Activated T-cell treated with anti-CD3 and anti-CD28 coated beads, Interleukin-2, amount 50 U/mL, for 24 hours (primary cell): ENCODE data around the gene SCFD2.
"Not testable (repeated sequence)": the region's sequence is repeated elsewhere in the genome, so short reads cannot be mapped to it uniquely, and the experiment has no call there.

ENCODE experiments used
- DNase-seq: peaks from one replicate; pipeline ENCODE4 v3.0.0-alpha.2; 2020
- H3K27ac Mint-ChIP-seq: 2 replicates; pipeline ENCODE4 v1.8.0; 2020; ENCODE audit warnings: mild to moderate bottlenecking, mixed read lengths
- H3K27me3 Mint-ChIP-seq: 2 replicates; pipeline ENCODE4 v1.8.0; 2020; ENCODE audit warnings: mixed read lengths
- H3K36me3 Mint-ChIP-seq: 2 replicates; pipeline ENCODE4 v1.8.0; 2020; ENCODE audit warnings: low read depth, mixed read lengths
- H3K4me1 Mint-ChIP-seq: 2 replicates; pipeline ENCODE4 v1.8.0; 2020; ENCODE audit warnings: low read depth, mixed read lengths
- H3K4me3 Mint-ChIP-seq: 2 replicates; pipeline ENCODE4 v1.8.0; 2020; ENCODE audit warnings: mild to moderate bottlenecking, moderate library complexity, mixed read lengths
- H3K9me3 Mint-ChIP-seq: 2 replicates; pipeline ENCODE4 v1.8.0; 2020; ENCODE audit warnings: mixed read lengths

The SCFD2 gene

DNA sequence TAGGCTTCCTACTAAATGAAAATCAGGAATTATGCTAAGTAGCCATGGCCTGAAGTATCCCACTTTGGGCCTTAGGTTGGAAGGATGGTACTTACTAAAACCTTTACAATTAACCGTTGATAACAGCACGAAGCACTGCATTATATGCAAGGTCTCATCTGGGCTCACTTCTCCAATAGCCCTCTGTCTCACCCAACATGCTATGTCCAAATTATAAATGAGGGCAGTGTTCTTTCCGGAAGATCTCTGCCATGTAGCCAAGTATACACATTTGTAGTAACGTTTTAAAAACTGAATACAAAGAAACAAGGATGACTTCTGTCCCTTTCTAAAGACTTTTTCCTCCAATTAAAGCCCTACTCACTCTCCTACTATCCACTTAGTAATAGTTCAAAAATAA lies 51.6 kb downstream of the SCFD2 start:
- no peak overlapping the region for H3K27ac Mint-ChIP-seq
- H3K9me3 Mint-ChIP-seq = no peaks in the 10 kb centered on the region
- H3K4me1 Mint-ChIP-seq = peaks cover 31% of the 10 kb centered on the region
- no peak overlapping the region for H3K4me3 Mint-ChIP-seq
- peaks cover 54% of the 10 kb centered on the region for H3K36me3 Mint-ChIP-seq
- DNase-seq = no peak
- no peaks in the 10 kb centered on the region for H3K27me3 Mint-ChIP-seq

DNA sequence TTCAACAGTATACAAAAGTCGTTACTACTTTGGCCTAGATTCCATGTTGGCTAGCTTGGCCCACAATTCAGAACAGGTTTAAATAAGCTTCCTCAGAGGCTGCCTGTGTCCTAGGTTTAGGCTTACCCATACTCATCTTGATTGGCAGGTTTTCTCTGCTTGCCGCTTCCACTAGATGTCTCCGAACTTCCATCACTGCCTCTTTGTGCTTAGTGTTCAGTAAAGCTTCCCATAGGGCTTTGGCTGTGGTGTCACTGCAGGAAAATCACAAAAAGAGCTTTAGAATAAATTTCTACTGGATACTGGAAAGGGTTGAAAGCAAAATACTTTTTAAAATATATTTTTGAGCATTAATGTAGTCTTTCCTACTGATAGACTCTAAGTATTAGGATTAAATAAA lies 52.4 kb downstream of the SCFD2 start:
- H3K27me3 Mint-ChIP-seq = no peaks in the 10 kb centered on the region
- DNase-seq = no peak
- H3K27ac Mint-ChIP-seq = no peak overlapping the region
- H3K36me3 Mint-ChIP-seq = peaks cover 61% of the 10 kb centered on the region
- peaks cover 33% of the 10 kb centered on the region for H3K4me1 Mint-ChIP-seq
- H3K4me3 Mint-ChIP-seq = no peak overlapping the region
- no peaks in the 10 kb centered on the region for H3K9me3 Mint-ChIP-seq

DNA sequence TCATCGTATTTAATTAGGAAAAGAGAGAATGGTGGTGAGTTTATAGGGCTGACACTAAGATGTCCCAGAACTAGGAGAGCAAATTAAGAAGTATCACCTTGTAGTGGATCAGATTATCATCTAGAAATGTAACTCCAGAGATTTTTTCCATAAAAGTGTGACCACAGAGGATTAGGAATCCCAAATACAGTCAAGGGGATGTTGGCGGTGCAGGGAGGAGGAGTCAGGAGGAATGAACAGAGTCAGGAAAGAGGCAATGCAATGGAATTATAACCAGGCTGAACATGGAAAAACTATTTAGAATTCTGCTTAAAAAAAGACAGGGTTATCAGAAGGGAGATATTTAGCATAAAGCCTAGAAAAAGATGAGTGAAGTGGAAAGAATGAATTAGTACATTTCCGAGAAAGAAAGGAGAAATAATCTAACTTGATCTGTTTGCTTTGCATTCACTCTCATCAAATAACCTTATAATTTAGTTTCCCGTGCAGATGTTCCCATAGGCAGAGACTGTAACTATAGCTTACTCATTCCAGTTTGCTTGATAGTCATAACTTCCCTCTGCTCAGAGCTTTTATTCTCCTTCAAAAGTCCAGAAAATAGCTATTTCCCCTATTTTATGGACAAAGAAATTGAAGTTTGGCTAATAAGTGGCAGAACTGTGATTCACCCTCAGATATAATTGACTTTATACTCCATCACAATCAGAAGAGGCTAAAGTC lies 56.4 kb downstream of the SCFD2 start:
- DNase-seq = no peak
- no peak overlapping the region for H3K27ac Mint-ChIP-seq
- H3K27me3 Mint-ChIP-seq = no peaks in the 10 kb centered on the region
- H3K4me1 Mint-ChIP-seq = peaks cover 15% of the 10 kb centered on the region
- peaks cover 88% of the 10 kb centered on the region for H3K36me3 Mint-ChIP-seq
- H3K4me3 Mint-ChIP-seq = no peak overlapping the region
- H3K9me3 Mint-ChIP-seq = peaks cover 12% of the 10 kb centered on the region

GRCh38 chr4:53307819-53308780 lies 57.8 kb downstream of the SCFD2 start:
- peaks cover 20% of the 10 kb centered on the region for H3K9me3 Mint-ChIP-seq
- peaks cover 90% of the 10 kb centered on the region for H3K36me3 Mint-ChIP-seq
- H3K27me3 Mint-ChIP-seq = no peaks in the 10 kb centered on the region
- H3K4me1 Mint-ChIP-seq = peaks cover 16% of the 10 kb centered on the region
- no peak overlapping the region for H3K4me3 Mint-ChIP-seq
- H3K27ac Mint-ChIP-seq = no peak overlapping the region
- DNase-seq = no peak

DNA sequence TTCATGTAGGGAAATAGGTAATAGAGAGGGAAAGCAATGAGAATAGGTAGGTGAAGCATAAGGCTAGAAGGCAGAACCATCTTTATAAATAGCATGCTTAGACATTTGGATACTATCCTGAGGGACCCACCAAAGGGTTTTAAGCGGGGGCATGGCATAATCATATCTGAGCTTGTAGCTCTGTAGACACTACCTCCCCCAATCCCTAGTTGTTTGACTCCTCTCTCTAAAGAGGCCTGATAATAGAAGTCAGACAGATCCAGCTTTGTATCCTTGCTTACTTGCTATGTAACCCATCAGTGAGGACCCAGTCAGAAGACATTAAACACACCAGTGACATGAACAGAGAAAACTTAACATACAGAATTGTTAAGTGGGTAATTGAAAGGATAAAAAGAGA lies 58.7 kb downstream of the SCFD2 start:
- H3K27ac Mint-ChIP-seq = no peak overlapping the region
- H3K4me1 Mint-ChIP-seq = peaks cover 16% of the 10 kb centered on the region
- H3K27me3 Mint-ChIP-seq = no peaks in the 10 kb centered on the region
- no peak overlapping the region for H3K4me3 Mint-ChIP-seq
- peaks cover 22% of the 10 kb centered on the region for H3K9me3 Mint-ChIP-seq
- no peak for DNase-seq
- peaks cover 90% of the 10 kb centered on the region for H3K36me3 Mint-ChIP-seq

DNA sequence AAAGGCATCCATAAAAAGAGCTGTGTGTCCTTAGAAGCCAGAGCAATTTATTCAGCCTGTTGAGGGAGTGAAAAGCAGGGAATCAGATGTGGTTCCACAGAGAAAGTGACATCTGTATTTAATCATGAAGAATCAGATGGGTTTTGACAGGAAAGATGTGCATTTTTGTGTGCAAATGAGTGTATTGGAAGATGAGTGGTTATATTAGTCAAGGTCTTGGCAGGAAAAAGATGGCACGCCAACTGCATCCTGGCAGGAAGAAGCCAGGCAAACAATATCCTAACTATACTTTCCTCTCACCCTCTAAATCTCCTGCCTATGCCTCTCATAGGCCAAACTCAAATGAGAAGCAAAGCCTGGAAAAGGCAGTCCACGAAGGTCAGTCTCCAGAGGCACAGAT lies 59.1 kb downstream of the SCFD2 start:
- H3K27me3 Mint-ChIP-seq = no peaks in the 10 kb centered on the region
- no peak for DNase-seq
- no peak overlapping the region for H3K27ac Mint-ChIP-seq
- peaks cover 88% of the 10 kb centered on the region for H3K36me3 Mint-ChIP-seq
- H3K4me1 Mint-ChIP-seq = peaks cover 16% of the 10 kb centered on the region
- no peak overlapping the region for H3K4me3 Mint-ChIP-seq
- peaks cover 22% of the 10 kb centered on the region for H3K9me3 Mint-ChIP-seq

DNA sequence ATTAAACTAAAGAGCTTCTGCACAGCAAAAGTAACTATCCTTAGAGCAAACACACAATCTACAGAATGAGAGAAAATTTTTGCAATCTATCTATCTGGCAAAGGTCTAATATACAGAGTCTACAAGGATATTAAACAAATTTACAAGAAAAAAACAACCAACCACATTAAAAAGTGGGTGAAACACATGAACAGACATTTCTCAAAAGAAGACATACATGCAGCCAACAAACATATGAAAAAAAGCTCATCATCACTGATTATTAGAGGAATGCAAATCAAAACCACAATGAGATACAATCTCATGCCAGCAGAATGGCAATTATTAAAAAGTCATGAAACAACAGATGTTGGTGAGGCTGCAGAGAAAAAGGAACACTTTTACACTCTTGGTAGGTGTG lies 73.7 kb downstream of the SCFD2 start:
- not testable (repeated sequence) for H3K27ac Mint-ChIP-seq, H3K27me3 Mint-ChIP-seq, DNase-seq, H3K4me1 Mint-ChIP-seq, H3K4me3 Mint-ChIP-seq
- Mint-ChIP-seq H3K36me3 (peaks cover 54% of the 10 kb centered on the region), H3K9me3 (peaks cover 51% of the 10 kb centered on the region)

- Mint-ChIP-seq H3K27ac (no peak overlapping the region), H3K36me3 (peaks cover 58% of the 10 kb centered on the region), H3K4me3 (no peak overlapping the region), H3K4me1 (peaks cover 7% of the 10 kb centered on the region), H3K9me3 (peaks cover 3% of the 10 kb centered on the region), H3K27me3 (no peaks in the 10 kb centered on the region)
- DNase-seq = no peak
Observed at GRCh38 chr4:53281438-53281837, 84.4 kb downstream of the SCFD2 start.

GRCh38 chr4:53280846-53281245 lies 85.0 kb downstream of the SCFD2 start:
- peaks cover 60% of the 10 kb centered on the region for H3K36me3 Mint-ChIP-seq
- H3K4me3 Mint-ChIP-seq = no peak overlapping the region
- H3K4me1 Mint-ChIP-seq = peaks cover 8% of the 10 kb centered on the region
- peaks cover 3% of the 10 kb centered on the region for H3K9me3 Mint-ChIP-seq
- H3K27me3 Mint-ChIP-seq = no peaks in the 10 kb centered on the region
- no peak overlapping the region for H3K27ac Mint-ChIP-seq
- DNase-seq = no peak

- no peak overlapping the region for H3K4me3 Mint-ChIP-seq
- H3K36me3 Mint-ChIP-seq = peaks cover 67% of the 10 kb centered on the region
- no peak overlapping the region for H3K27ac Mint-ChIP-seq
- no peaks in the 10 kb centered on the region for H3K27me3 Mint-ChIP-seq
- no peak for DNase-seq
- H3K4me1 Mint-ChIP-seq = peaks cover 6% of the 10 kb centered on the region
- H3K9me3 Mint-ChIP-seq = no peaks in the 10 kb centered on the region
Observed at GRCh38 chr4:53274609-53275268, 91.1 kb downstream of the SCFD2 start.

DNA sequence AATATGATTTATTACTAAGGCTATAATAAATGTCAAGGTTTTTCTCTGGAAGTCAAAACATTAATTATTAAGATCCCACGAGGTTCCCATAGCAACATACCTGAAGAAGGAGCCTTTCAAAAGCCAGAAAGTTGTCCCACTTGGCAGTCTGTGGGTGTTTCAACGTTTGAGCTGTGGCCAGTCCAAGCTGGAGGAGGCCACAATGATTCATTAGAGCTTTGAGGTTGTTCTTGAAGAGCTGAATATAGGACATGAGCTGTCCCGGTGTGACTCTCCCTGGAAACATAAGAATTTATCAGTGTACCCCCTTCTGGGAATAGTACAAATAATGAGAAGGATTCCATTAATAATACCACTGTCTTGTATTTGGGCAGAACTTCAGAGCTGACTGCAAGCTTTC lies 92.1 kb downstream of the SCFD2 start:
- Mint-ChIP-seq H3K36me3 (peaks cover 67% of the 10 kb centered on the region), H3K27ac (no peak overlapping the region), H3K9me3 (no peaks in the 10 kb centered on the region), H3K4me3 (no peak overlapping the region), H3K27me3 (no peaks in the 10 kb centered on the region), H3K4me1 (peaks cover 6% of the 10 kb centered on the region)
- no peak for DNase-seq

GRCh38 chr4:53267026-53267425 lies 98.8 kb downstream of the SCFD2 start:
- no peak for DNase-seq
- no peak overlapping the region for H3K27ac Mint-ChIP-seq
- H3K27me3 Mint-ChIP-seq = no peaks in the 10 kb centered on the region
- no peaks in the 10 kb centered on the region for H3K4me1 Mint-ChIP-seq
- H3K36me3 Mint-ChIP-seq = peaks cover 67% of the 10 kb centered on the region
- H3K4me3 Mint-ChIP-seq = no peak overlapping the region
- peaks cover 22% of the 10 kb centered on the region for H3K9me3 Mint-ChIP-seq

GRCh38 chr4:53255986-53256385 lies 109.9 kb downstream of the SCFD2 start:
- H3K27ac Mint-ChIP-seq, DNase-seq, H3K4me1 Mint-ChIP-seq, H3K4me3 Mint-ChIP-seq, H3K27me3 Mint-ChIP-seq: not testable (repeated sequence)
- H3K9me3 Mint-ChIP-seq = peaks cover 33% of the 10 kb centered on the region
- H3K36me3 Mint-ChIP-seq = peaks cover 34% of the 10 kb centered on the region

DNA sequence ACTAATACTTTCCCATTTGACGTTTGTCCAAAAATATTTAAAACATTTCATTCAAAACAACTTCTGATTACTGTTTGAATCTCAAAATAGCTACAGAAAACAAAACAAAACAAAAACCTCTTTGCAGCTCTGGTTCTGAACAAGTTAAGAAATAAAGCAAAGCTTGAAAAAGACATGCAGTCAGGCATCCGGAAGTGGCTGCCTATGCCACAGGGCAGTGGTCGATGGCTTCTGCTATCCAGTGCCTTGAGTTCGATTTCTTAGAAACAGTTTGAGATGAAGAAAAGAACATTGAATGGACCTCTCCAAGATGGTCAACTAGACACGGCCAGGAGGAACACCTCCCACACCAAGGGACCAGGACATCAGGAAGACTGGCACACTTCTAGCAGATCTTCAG lies 125.3 kb downstream of the SCFD2 start:
- H3K27ac Mint-ChIP-seq = no peak overlapping the region
- no peak for DNase-seq
- peaks cover 61% of the 10 kb centered on the region for H3K36me3 Mint-ChIP-seq
- H3K27me3 Mint-ChIP-seq = no peaks in the 10 kb centered on the region
- no peak overlapping the region for H3K4me3 Mint-ChIP-seq
- H3K4me1 Mint-ChIP-seq = peaks cover 10% of the 10 kb centered on the region
- peaks cover 18% of the 10 kb centered on the region for H3K9me3 Mint-ChIP-seq

DNA sequence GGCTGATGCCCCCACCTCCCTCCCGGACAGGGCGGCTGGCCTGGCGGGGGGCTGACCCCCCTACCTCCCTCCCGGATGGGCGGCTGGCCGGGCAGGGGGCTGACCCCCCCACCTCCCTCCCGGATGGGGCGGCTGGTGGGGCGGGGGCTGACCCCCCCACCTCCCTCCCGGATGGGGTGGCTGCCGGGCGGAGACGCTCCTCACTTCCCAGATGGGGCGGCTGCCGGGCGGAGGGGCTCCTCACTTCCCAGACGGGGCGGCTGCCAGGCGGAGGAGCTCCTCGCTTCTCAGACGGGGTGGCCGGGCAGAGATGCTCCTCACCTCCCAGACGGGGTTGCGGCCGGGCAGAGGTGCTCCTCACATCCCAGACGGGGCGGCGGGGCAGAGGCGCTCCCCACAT lies 127.5 kb downstream of the SCFD2 start:
- H3K4me1 Mint-ChIP-seq, H3K4me3 Mint-ChIP-seq, H3K27me3 Mint-ChIP-seq, DNase-seq, H3K27ac Mint-ChIP-seq, H3K9me3 Mint-ChIP-seq: not testable (repeated sequence)
- H3K36me3 Mint-ChIP-seq = peaks cover 58% of the 10 kb centered on the region
